Ascending aorta (tissue), 2 donors: Measurements from ENCODE around the gene IQCN. TPM values are rescaled to one million over a fixed set of nuclear protein-coding genes. Genes with fewer than 3 reads are reported as not detected.

Source experiments
- DNase-seq, 2 donors: peaks; one replicate each; pipeline ENCODE4 v3.0.0-alpha.2; 2019; ENCODE audit warnings: low spot score in 2 of 2
- H3K27ac ChIP-seq, 2 donors: fragments of 200-600 bp; sonication (generic); one replicate each; pipeline ENCODE4 v1.5.1; 2016 to 2017; ENCODE audit warnings: mild to moderate bottlenecking in 1 of 2
- H3K27me3 ChIP-seq: fragments of 200-600 bp; sonication (generic); one replicate; pipeline ENCODE4 v1.5.1; 2017
- H3K36me3 ChIP-seq, 2 donors: fragments of 200-600 bp; sonication (generic); one replicate each; pipeline ENCODE4 v1.5.1; 2016
- H3K4me1 ChIP-seq, 2 donors: fragments of 200-600 bp; sonication (generic); one replicate each; pipeline ENCODE4 v1.5.1; 2016 to 2017; ENCODE audit warnings: mild to moderate bottlenecking in 1 of 2
- H3K4me3 ChIP-seq, 2 donors: fragments of 200-600 bp; sonication (generic); one replicate each; pipeline ENCODE4 v1.5.1; 2016 to 2017; ENCODE audit warnings: mild to moderate bottlenecking in 1 of 2
- H3K9me3 ChIP-seq, 2 donors: fragments of 200-600 bp; sonication (generic); one replicate each; pipeline ENCODE4 v1.5.1; 2016
- CTCF ChIP-seq, 3 experiments: fragments of 200-600 bp in 2 of 3; fragments of 450-650 bp in 1 of 3; sonication (generic) in 2 of 3; IDR thresholded peaks; one replicate each; pipeline ENCODE4 v1.5.1; 2016 to 2019; ENCODE audit warnings: antibody characterized with exemption in 3 of 3, mild to moderate bottlenecking in 1 of 3, moderate library complexity in 1 of 3
- intact Hi-C: fragments of 100-400 bp; cut with DNase I; formaldehyde crosslinking; loops from one replicate; pipeline ENCODE4 v1.15.1; 2023
- total RNA-seq: library from RNA; depleted of rRNA; stranded (reverse); fragments of >200 nt; gene quantifications from one replicate; pipeline ENCODE4 v1.1.0, GENCODE V29; 2016

Gene IQCN
- total RNA-seq, 1 donor from 2014 or later, result 51.2 TPM

DNA sequence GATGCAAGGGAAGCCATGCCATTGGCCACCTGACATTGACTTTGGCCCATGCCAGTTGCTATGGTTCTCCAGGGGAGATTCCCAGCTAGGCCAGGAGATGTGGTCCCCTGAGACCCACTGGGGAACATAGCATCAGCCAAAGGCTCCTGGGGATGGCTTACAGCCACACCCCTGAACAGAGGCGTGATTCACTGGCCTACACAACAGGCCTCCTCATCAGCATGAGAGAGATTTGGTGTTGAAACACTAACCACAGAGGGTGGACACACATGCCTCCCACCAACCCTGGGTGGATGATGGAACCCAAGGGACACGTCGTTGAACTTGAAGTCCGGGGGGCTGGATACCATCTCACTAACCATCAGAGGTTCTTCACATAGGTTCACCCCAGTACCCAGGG lies 14.4 kb downstream of the IQCN start:
- no peak for DNase-seq
- peaks cover 8 to 37% of the 10 kb centered on the region in 2 donors for H3K36me3 ChIP-seq
- no peak overlapping the region for H3K27ac ChIP-seq
- H3K9me3 ChIP-seq, result no peaks in the 10 kb centered on the region
- H3K4me1 ChIP-seq, result no peaks in the 10 kb centered on the region
- H3K4me3 ChIP-seq, result no peak overlapping the region
- no peak for TF ChIP-seq CTCF (IDR thresholded peaks at IDR 0.05)
- intact Hi-C loops, result loop anchor here (5.0 to 10.0 kb wide), 2 partner anchors 142 to 145 kb away; no protein-coding TSS in a partner anchor
- no peaks in the 10 kb centered on the region for H3K27me3 ChIP-seq

DNA sequence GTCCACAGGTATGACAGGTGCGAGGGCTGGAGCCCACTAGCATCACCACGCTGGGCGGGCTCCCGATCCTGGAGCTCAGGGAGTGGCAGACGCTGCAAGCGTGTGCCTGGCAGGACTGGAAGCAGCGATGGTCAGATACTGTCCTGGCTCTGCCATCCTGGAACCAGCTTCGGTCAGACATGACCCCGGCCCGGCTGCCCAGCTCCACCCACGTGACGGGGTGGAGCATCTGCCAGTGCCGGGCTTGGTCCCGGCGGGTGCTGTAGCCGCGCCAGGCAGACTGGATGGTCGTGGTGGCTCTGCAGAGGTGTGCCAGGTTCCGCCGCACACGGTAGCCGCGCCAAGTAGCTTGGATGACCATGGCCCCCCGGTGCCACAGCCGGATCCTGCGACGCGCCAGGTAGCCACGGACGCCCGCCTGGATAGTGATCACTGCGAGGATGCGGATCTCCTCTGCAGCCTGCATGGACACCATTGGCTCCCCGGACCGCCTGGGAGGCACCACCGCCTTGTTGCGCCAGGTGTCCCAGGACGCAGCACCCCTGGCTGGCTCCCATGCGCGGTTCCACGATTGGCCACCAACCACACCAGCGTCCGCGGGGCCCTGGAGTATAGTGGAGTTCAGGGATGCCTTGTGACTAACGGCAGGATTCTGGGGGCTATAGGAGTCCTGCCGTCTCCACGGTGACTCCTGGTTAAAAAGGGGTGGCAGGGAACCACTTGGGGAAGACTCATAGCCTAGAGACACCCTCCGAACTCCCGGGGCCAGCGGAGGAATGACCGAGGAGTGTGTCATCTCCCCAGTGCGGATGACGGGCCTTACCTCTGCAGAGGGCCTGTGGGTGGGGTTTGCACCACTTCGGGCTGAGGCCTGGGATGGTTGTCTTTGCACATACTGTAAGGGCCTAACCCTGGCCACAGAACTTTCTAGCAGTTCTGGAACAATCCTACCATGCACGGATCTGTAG lies 16.5 kb downstream of the IQCN start:
- Histone ChIP-seq H3K4me3 (no peak overlapping the region), H3K9me3 (no peaks in the 10 kb centered on the region), H3K27ac (no peak overlapping the region), H3K4me1 (no peaks in the 10 kb centered on the region), H3K27me3 (no peaks in the 10 kb centered on the region), H3K36me3 (peaks cover 0 to 16% of the 10 kb centered on the region in 2 donors)
- intact Hi-C loops, result loop anchor here (10.0 kb wide), 1 partner anchor 143 kb away; no protein-coding TSS in a partner anchor
- TF ChIP-seq CTCF (IDR thresholded peaks at IDR 0.05), result no peak
- DNase-seq, result no peak

GRCh38 chr19:18254546-18255503 lies 19.4 kb downstream of the IQCN start:
- H3K9me3 ChIP-seq, result no peaks in the 10 kb centered on the region
- TF ChIP-seq CTCF (IDR thresholded peaks at IDR 0.05), result no peak
- H3K27ac ChIP-seq, result no peak overlapping the region
- intact Hi-C loops, result loop anchor here (5.0 to 10.0 kb wide), 2 partner anchors 93 to 140 kb away; no protein-coding TSS in a partner anchor
- no peak for DNase-seq
- H3K27me3 ChIP-seq, result no peaks in the 10 kb centered on the region
- peaks cover 0 to 14% of the 10 kb centered on the region in 2 donors for H3K36me3 ChIP-seq
- H3K4me3 ChIP-seq, result no peak overlapping the region
- no peaks in the 10 kb centered on the region for H3K4me1 ChIP-seq

- Histone ChIP-seq H3K36me3 (peaks cover 0 to 14% of the 10 kb centered on the region in 2 donors), H3K4me1 (no peaks in the 10 kb centered on the region), H3K27ac (no peak overlapping the region), H3K27me3 (no peaks in the 10 kb centered on the region), H3K9me3 (no peaks in the 10 kb centered on the region), H3K4me3 (no peak overlapping the region)
- intact Hi-C loops, result loop anchor here (5.0 to 10.0 kb wide), 2 partner anchors 91 to 139 kb away; no protein-coding TSS in a partner anchor
- DNase-seq, result no peak
- TF ChIP-seq CTCF (IDR thresholded peaks at IDR 0.05), result no peak
Observed at GRCh38 chr19:18253716-18254115, 20.5 kb downstream of the IQCN start.

DNA sequence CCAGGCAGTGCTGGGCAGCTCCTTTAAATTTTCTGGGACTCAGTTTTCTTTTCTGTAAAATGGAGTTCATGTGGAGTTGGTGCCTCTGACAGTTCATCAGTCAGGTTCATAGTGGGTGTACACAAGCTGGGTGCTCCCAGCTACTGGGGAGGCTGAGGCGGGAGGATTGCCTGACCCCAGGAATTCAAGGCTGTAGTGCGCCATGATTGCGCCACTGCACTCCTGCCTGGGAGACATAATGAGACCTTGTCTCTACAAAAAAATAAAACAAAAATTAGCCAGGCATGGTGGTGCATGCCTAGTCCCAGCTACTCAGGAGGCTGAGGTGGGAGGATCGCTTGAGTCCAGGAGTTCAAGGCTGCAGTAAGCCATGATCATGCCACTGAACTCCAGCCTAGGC lies 21.1 kb downstream of the IQCN start:
- H3K27me3 ChIP-seq, result no peaks in the 10 kb centered on the region
- intact Hi-C loops, result loop anchor here (5.0 to 10.0 kb wide), 2 partner anchors 91 to 138 kb away; no protein-coding TSS in a partner anchor
- peaks cover 0 to 14% of the 10 kb centered on the region in 2 donors for H3K36me3 ChIP-seq
- H3K4me1 ChIP-seq, result no peaks in the 10 kb centered on the region
- DNase-seq, result no peak
- H3K4me3 ChIP-seq, result no peak overlapping the region
- TF ChIP-seq CTCF (IDR thresholded peaks at IDR 0.05), result no peak
- no peaks in the 10 kb centered on the region for H3K9me3 ChIP-seq
- H3K27ac ChIP-seq, result no peak overlapping the region
